Measurements from ENCODE around the gene CHST9. TPM values are rescaled to one million over a fixed set of nuclear protein-coding genes. Genes with fewer than 3 reads are reported as not detected.

CHST9 gene
- total and polyA plus RNA-seq, 2 of the 13 experiments (the other 11 are each of a cell fraction or from before 2014, with no cell fraction given): 3.2 to 9.6 TPM

- TF ChIP-seq SOX13 (IDR thresholded peaks at IDR 0.05): no peak
- TF ChIP-seq SOX13 (CRISPR knock-in tag; conservative IDR thresholded peaks at IDR 0.05 in 1 of 2, IDR thresholded peaks at IDR 0.05 in 1 of 2): no peak
- no peak for TF ChIP-seq NR0B2 (CRISPR knock-in tag; IDR thresholded peaks at IDR 0.05)
These were observed 243.5 kb downstream of the CHST9 start (continued) for GRCh38 chr18:26941584-26941983.

- no peak overlapping the region for H2AFZ ChIP-seq (ENCODE audit: low read length)
- H3K4me2 ChIP-seq (ENCODE audit: low read depth, low read length): no peak overlapping the region
- no peak overlapping the region for H3K4me3 ChIP-seq (replicated peaks in 1 of 3; ENCODE audit: insufficient read depth in 1 of 3, low read depth in 2 of 3, low read length in 3 of 3)
- H3K27me3 ChIP-seq (ENCODE audit: control insufficient read depth in 1 of 2, insufficient read depth in 2 of 2, low read length in 2 of 2): no peaks in the 10 kb centered on the region
- no peaks in the 10 kb centered on the region for H4K20me1 ChIP-seq (ENCODE audit: insufficient read depth, low read length)
- no peak for TF ChIP-seq CREM (IDR thresholded peaks at IDR 0.05)
- no peak for TF ChIP-seq CREM (CRISPR knock-in tag; IDR thresholded peaks at IDR 0.05)
- no peak for TF ChIP-seq ATF3 (CRISPR knock-in tag; IDR thresholded peaks at IDR 0.05)
- TF ChIP-seq ZNF160 (CRISPR knock-in tag; IDR thresholded peaks at IDR 0.05): no peak
- no peak for TF ChIP-seq DRAP1 (CRISPR knock-in tag; IDR thresholded peaks at IDR 0.05)
- TF ChIP-seq REL (CRISPR knock-in tag; conservative IDR thresholded peaks at IDR 0.05): no peak
- TF ChIP-seq ZNF737 (CRISPR knock-in tag; IDR thresholded peaks at IDR 0.05; ENCODE audit: borderline replicate concordance): no peak
- no peak for TF ChIP-seq PBX2 (CRISPR knock-in tag; IDR thresholded peaks at IDR 0.05)
- TF ChIP-seq ZNF569 (CRISPR knock-in tag; IDR thresholded peaks at IDR 0.05; ENCODE audit: borderline replicate concordance): no peak
- TF ChIP-seq PAX8 (CRISPR knock-in tag; IDR thresholded peaks at IDR 0.05; ENCODE audit: borderline replicate concordance): no peak
- no peak for TF ChIP-seq SNAPC5 (CRISPR knock-in tag; IDR thresholded peaks at IDR 0.05; ENCODE audit: borderline replicate concordance)
- H3K9ac ChIP-seq (ENCODE audit: insufficient read depth, low read depth, low read length): no peak overlapping the region
- no peaks in the 10 kb centered on the region for H3K79me2 ChIP-seq (ENCODE audit: insufficient read depth, low read length)
- intact Hi-C loops (cut with micrococcal nuclease; ENCODE audit: unreplicated experiment) (no loop called here), in situ Hi-C loops (cut with HindIII; ENCODE audit: extremely low pct_ligation_motif_present, low pct_unique_long_range_greater_than_20kb) (loop anchor here (25.0 kb wide), 1 partner anchor 104 kb away; no protein-coding TSS in a partner anchor)
- POLR2A ChIA-PET: no interaction called here
- FAIRE-seq (no peak), ATAC-seq (no peak), DNase-seq (ENCODE audit: low spot score) (no peak)
- H3K36me3 ChIP-seq (replicated peaks in 1 of 2; ENCODE audit: control insufficient read depth in 1 of 2, insufficient read depth in 2 of 2, low read length in 2 of 2): no peaks in the 10 kb centered on the region
- no peak overlapping the region for H3K27ac ChIP-seq (ENCODE audit: extremely low read length, insufficient read depth, low read length)
- WGBS (ENCODE audit: low lambda C conversion rate): 75% methylated on average over 4 of the region's 5 CpGs
- no peaks in the 10 kb centered on the region for H3K4me1 ChIP-seq (ENCODE audit: insufficient read depth, low read length)
- CTCF ChIA-PET (ENCODE audit: low intra/inter-chr PET ratio, low total read pairs): no interaction called here
- no peaks in the 10 kb centered on the region for H3K9me3 ChIP-seq (ENCODE audit: low read length)
- BruUV-seq (replicated peaks): no TSS peak
These were observed 244.2 kb downstream of the CHST9 start for GRCh38 chr18:26940744-26941398.
